ENCODE results near the gene IRF3.

IRF3 gene

GRCh38 chr19:49614096-49614833 is 51.4 kb downstream of the IRF3 start:
- no peak for DNase-seq

DNA sequence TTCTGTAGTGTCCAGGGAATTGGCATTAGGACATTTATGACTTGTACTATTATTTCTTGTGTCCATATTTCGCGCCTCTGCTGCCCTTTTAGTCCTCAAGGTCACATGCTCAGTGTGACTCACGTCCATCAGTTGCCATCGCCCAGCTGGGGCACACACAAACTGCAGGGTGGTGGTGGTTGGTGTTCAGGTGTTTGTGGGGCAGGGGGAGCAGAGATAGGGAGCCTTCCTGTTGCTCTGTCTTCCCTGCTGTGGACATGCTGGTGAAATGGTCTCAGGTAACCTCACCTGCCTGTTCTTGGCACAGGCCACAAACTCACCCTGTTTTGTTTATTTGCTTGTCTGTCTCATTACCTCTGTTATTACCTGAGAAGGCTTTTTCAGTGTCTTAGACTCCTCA is 52.3 kb downstream of the IRF3 start:
- DNase-seq = no peak

Measured in activated gamma-delta T cell treated with Interleukin-2 at 50 U/mL for 16 hours (primary cell).